Neuron (in vitro differentiated cells): Measurements from ENCODE around the gene RNF217.
A peak's percentile ranks its signal among the peaks of the same experiment; 100 is the strongest.

Experiments
- H2AFZ ChIP-seq: one replicate; pipeline ENCODE4 v1.6.1; 2013; ENCODE audit warnings: low read depth, mild to moderate bottlenecking, inconsistent platforms, low read length, moderate library complexity
- H3K27me3 ChIP-seq: one replicate; pipeline ENCODE4 v1.6.1; 2013; ENCODE audit warnings: low read length; ENCODE audit not compliant: insufficient read depth
- H3K36me3 ChIP-seq: one replicate; pipeline ENCODE4 v1.6.1; 2013; ENCODE audit warnings: low read length; ENCODE audit not compliant: insufficient read depth
- H3K4me1 ChIP-seq: one replicate; pipeline ENCODE4 v1.6.1; 2013; ENCODE audit warnings: low read length; ENCODE audit not compliant: insufficient read depth
- H3K4me3 ChIP-seq: 2 replicates; pipeline ENCODE4 v1.5.1; 2013; ENCODE audit warnings: mild to moderate bottlenecking, low read length, moderate library complexity
- H3K9me3 ChIP-seq: one replicate; pipeline ENCODE4 v1.6.1; 2013; ENCODE audit warnings: low read length

The RNF217 gene

GRCh38 chr6:125097186-125097585 is 134.9 kb downstream of the RNF217 start:
- no peak overlapping the region for H2AFZ ChIP-seq
- H3K4me1 ChIP-seq = peaks cover 4% of the 10 kb centered on the region
- no peak overlapping the region for H3K4me3 ChIP-seq
- no peaks in the 10 kb centered on the region for H3K9me3 ChIP-seq
- no peaks in the 10 kb centered on the region for H3K36me3 ChIP-seq
- H3K27me3 ChIP-seq = no peaks in the 10 kb centered on the region

GRCh38 chr6:125098253-125098652 is 136.0 kb downstream of the RNF217 start:
- H2AFZ ChIP-seq = no peak overlapping the region
- H3K4me1 ChIP-seq = peaks cover 4% of the 10 kb centered on the region
- no peaks in the 10 kb centered on the region for H3K27me3 ChIP-seq
- no peak overlapping the region for H3K4me3 ChIP-seq
- no peaks in the 10 kb centered on the region for H3K36me3 ChIP-seq
- H3K9me3 ChIP-seq = no peaks in the 10 kb centered on the region

- Histone ChIP-seq H3K4me1 (peaks cover 10% of the 10 kb centered on the region), H3K4me3 (peak overlapping the region; percentile 31), H2AFZ (no peak overlapping the region), H3K27me3 (no peaks in the 10 kb centered on the region), H3K9me3 (no peaks in the 10 kb centered on the region), H3K36me3 (no peaks in the 10 kb centered on the region)
Measured at GRCh38 chr6:125099211-125100073, 137.2 kb downstream of the RNF217 start.

- Histone ChIP-seq H3K4me3 (no peak overlapping the region), H2AFZ (no peak overlapping the region), H3K4me1 (peaks cover 10% of the 10 kb centered on the region)
Measured at GRCh38 chr6:125100074-125100652, 137.9 kb downstream of the RNF217 start.

GRCh38 chr6:125101128-125101527 is 138.9 kb downstream of the RNF217 start:
- H3K36me3 ChIP-seq = no peaks in the 10 kb centered on the region
- no peaks in the 10 kb centered on the region for H3K27me3 ChIP-seq
- no peak overlapping the region for H3K4me3 ChIP-seq
- no peak overlapping the region for H2AFZ ChIP-seq
- H3K9me3 ChIP-seq = no peaks in the 10 kb centered on the region
- peaks cover 6% of the 10 kb centered on the region for H3K4me1 ChIP-seq

More at GRCh38 chr6:125100074-125100652, 137.9 kb downstream of the RNF217 start:
- Histone ChIP-seq H3K36me3 (no peaks in the 10 kb centered on the region), H3K27me3 (no peaks in the 10 kb centered on the region), H3K9me3 (no peaks in the 10 kb centered on the region)

- H3K36me3 ChIP-seq = no peaks in the 10 kb centered on the region
- H3K9me3 ChIP-seq = no peaks in the 10 kb centered on the region
- H3K4me3 ChIP-seq = no peak overlapping the region
- H3K27me3 ChIP-seq = no peaks in the 10 kb centered on the region
- H2AFZ ChIP-seq = no peak overlapping the region
- peaks cover 6% of the 10 kb centered on the region for H3K4me1 ChIP-seq
Measured at GRCh38 chr6:125101631-125102030, 139.4 kb downstream of the RNF217 start.

GRCh38 chr6:125102411-125102810 is 140.2 kb downstream of the RNF217 start:
- Histone ChIP-seq H3K4me3 (no peak overlapping the region), H2AFZ (no peak overlapping the region), H3K36me3 (no peaks in the 10 kb centered on the region), H3K9me3 (no peaks in the 10 kb centered on the region), H3K27me3 (no peaks in the 10 kb centered on the region), H3K4me1 (peaks cover 6% of the 10 kb centered on the region)

- Histone ChIP-seq H3K4me1 (peaks cover 6% of the 10 kb centered on the region), H3K36me3 (no peaks in the 10 kb centered on the region), H3K4me3 (no peak overlapping the region), H3K9me3 (no peaks in the 10 kb centered on the region), H3K27me3 (no peaks in the 10 kb centered on the region), H2AFZ (no peak overlapping the region)
Measured at GRCh38 chr6:125102891-125103290, 140.7 kb downstream of the RNF217 start.

- H2AFZ ChIP-seq = peak overlapping the region; percentile 71
- H3K36me3 ChIP-seq = no peaks in the 10 kb centered on the region
- peak overlapping the region; percentile 5 for H3K4me3 ChIP-seq
- no peaks in the 10 kb centered on the region for H3K9me3 ChIP-seq
- H3K27me3 ChIP-seq = no peaks in the 10 kb centered on the region
- peaks cover 6% of the 10 kb centered on the region for H3K4me1 ChIP-seq
Measured at GRCh38 chr6:125104425-125104824, 142.2 kb downstream of the RNF217 start.

GRCh38 chr6:125107048-125107447 is 144.8 kb downstream of the RNF217 start:
- no peak overlapping the region for H2AFZ ChIP-seq
- no peak overlapping the region for H3K4me3 ChIP-seq
- no peaks in the 10 kb centered on the region for H3K27me3 ChIP-seq
- peaks cover 3% of the 10 kb centered on the region for H3K9me3 ChIP-seq
- H3K4me1 ChIP-seq = peaks cover 6% of the 10 kb centered on the region
- no peaks in the 10 kb centered on the region for H3K36me3 ChIP-seq

GRCh38 chr6:125107896-125108295 is 145.7 kb downstream of the RNF217 start:
- H3K4me3 ChIP-seq = no peak overlapping the region
- H3K9me3 ChIP-seq = peaks cover 3% of the 10 kb centered on the region
- no peaks in the 10 kb centered on the region for H3K36me3 ChIP-seq
- no peak overlapping the region for H2AFZ ChIP-seq
- H3K27me3 ChIP-seq = no peaks in the 10 kb centered on the region
- H3K4me1 ChIP-seq = peaks cover 6% of the 10 kb centered on the region

- Histone ChIP-seq H2AFZ (no peak overlapping the region), H3K36me3 (no peaks in the 10 kb centered on the region), H3K27me3 (no peaks in the 10 kb centered on the region), H3K4me1 (no peaks in the 10 kb centered on the region), H3K9me3 (peaks cover 3% of the 10 kb centered on the region), H3K4me3 (no peak overlapping the region)
Measured at GRCh38 chr6:125110056-125110455, 147.8 kb downstream of the RNF217 start.

- H3K36me3 ChIP-seq = no peaks in the 10 kb centered on the region
- no peaks in the 10 kb centered on the region for H3K27me3 ChIP-seq
- no peak overlapping the region for H3K4me3 ChIP-seq
- H2AFZ ChIP-seq = no peak overlapping the region
- peaks cover 3% of the 10 kb centered on the region for H3K9me3 ChIP-seq
- no peaks in the 10 kb centered on the region for H3K4me1 ChIP-seq
Measured at GRCh38 chr6:125111219-125111983, 149.2 kb downstream of the RNF217 start.
